Neuronal stem cell (in vitro differentiated cells): ENCODE measurements around the gene ZBTB2.

Source experiments
- DNase-seq: peaks from one replicate; pipeline ENCODE4 v3.0.0-alpha.2; 2013; ENCODE audit warnings: low spot score
- H2AFZ ChIP-seq: one replicate; pipeline ENCODE4 v1.6.1; 2013; ENCODE audit warnings: mild to moderate bottlenecking, low read length, inconsistent platforms
- H2AK5ac ChIP-seq: 2 replicates; pipeline ENCODE4 v1.6.1; 2013; ENCODE audit warnings: low read depth, mild to moderate bottlenecking, inconsistent platforms, low read length, moderate library complexity, mixed read lengths
- H2BK120ac ChIP-seq: 2 replicates; pipeline ENCODE4 v1.6.1; 2013; ENCODE audit warnings: low read depth, mild to moderate bottlenecking, inconsistent platforms, low read length, moderate library complexity, mixed read lengths
- H2BK12ac ChIP-seq: one replicate; pipeline ENCODE4 v1.6.1; 2013; ENCODE audit warnings: low read length, inconsistent platforms
- H2BK15ac ChIP-seq: 2 replicates; pipeline ENCODE4 v1.6.1; 2013; ENCODE audit warnings: mild to moderate bottlenecking, low read length, inconsistent platforms, mixed read lengths
- H2BK5ac ChIP-seq: one replicate; pipeline ENCODE4 v1.6.1; 2013; ENCODE audit warnings: inconsistent platforms, mild to moderate bottlenecking, low read length, moderate library complexity
- H3K14ac ChIP-seq: one replicate; pipeline ENCODE4 v1.6.1; 2013; ENCODE audit warnings: low read length, inconsistent platforms
- H3K18ac ChIP-seq: 2 replicates; pipeline ENCODE4 v1.6.1; 2013; ENCODE audit warnings: low read length, inconsistent platforms
- H3K23ac ChIP-seq: 2 replicates; pipeline ENCODE4 v1.6.1; 2013; ENCODE audit warnings: low read depth, mild to moderate bottlenecking, mixed read lengths, low read length, inconsistent platforms; ENCODE audit not compliant: poor library complexity
- H3K27ac ChIP-seq: replicated peaks from 3 replicates; pipeline ENCODE4 v1.5.1; 2013; ENCODE audit warnings: low read length, inconsistent platforms
- H3K27me3 ChIP-seq, 3 experiments: 2 replicates each; pipeline ENCODE4 v1.6.1; 2013; ENCODE audit warnings: low read length in 3 of 3, mild to moderate bottlenecking in 2 of 3, inconsistent platforms in 1 of 3, low read depth in 1 of 3, mixed read lengths in 1 of 3, moderate library complexity in 1 of 3; ENCODE audit not compliant: control insufficient read depth in 3 of 3, insufficient read depth in 3 of 3
- H3K36me3 ChIP-seq, 2 donors: replicated peaks in 1 of 2; 2 replicates each; pipeline ENCODE4 v1.6.1; 2013; ENCODE audit warnings: low read length in 2 of 2; ENCODE audit not compliant: control insufficient read depth in 2 of 2, insufficient read depth in 2 of 2
- H3K4ac ChIP-seq: 2 replicates; pipeline ENCODE4 v1.6.1; 2013; ENCODE audit warnings: inconsistent platforms, mild to moderate bottlenecking, low read length, moderate library complexity
- H3K4me1 ChIP-seq, 2 donors: 1 replicate in 1 of 2; 2 replicates in 1 of 2; pipeline ENCODE4 v1.6.1; 2013; ENCODE audit warnings: low read length in 2 of 2, low read depth in 1 of 2; ENCODE audit not compliant: control insufficient read depth in 2 of 2, insufficient read depth in 1 of 2
- H3K4me2 ChIP-seq: one replicate; pipeline ENCODE4 v1.6.1; 2013; ENCODE audit warnings: mild to moderate bottlenecking, low read length, inconsistent platforms; ENCODE audit not compliant: insufficient read depth, poor library complexity, severe bottlenecking
- H3K4me3 ChIP-seq, 2 donors: 2 replicates each; pipeline ENCODE4 v1.5.1; 2013; ENCODE audit warnings: low read length in 2 of 2, mild to moderate bottlenecking in 2 of 2, inconsistent platforms in 1 of 2, moderate library complexity in 1 of 2
- H3K79me1 ChIP-seq: one replicate; pipeline ENCODE4 v1.6.1; 2013; ENCODE audit warnings: low read depth, mild to moderate bottlenecking, inconsistent platforms, low read length, moderate library complexity
- H3K9ac ChIP-seq: one replicate; pipeline ENCODE4 v1.6.1; 2013; ENCODE audit warnings: mild to moderate bottlenecking, low read depth, low read length, inconsistent platforms; ENCODE audit not compliant: poor library complexity
- H3K9me3 ChIP-seq, 2 donors: replicated peaks in 1 of 2; 2 replicates each; pipeline versions ENCODE3 to v1.6.1; 2013; ENCODE audit warnings: low read length in 2 of 2, mild to moderate bottlenecking in 2 of 2, inconsistent platforms in 1 of 2, low read depth in 1 of 2, mixed read lengths in 1 of 2, moderate library complexity in 1 of 2; ENCODE audit not compliant: control insufficient read depth in 2 of 2, insufficient read depth in 1 of 2
- H4K8ac ChIP-seq: one replicate; pipeline ENCODE4 v1.6.1; 2013; ENCODE audit warnings: low read depth, mild to moderate bottlenecking, inconsistent platforms, low read length, moderate library complexity
- H4K91ac ChIP-seq: one replicate; pipeline ENCODE4 v1.6.1; 2013; ENCODE audit warnings: low read length, low read depth, mild to moderate bottlenecking, inconsistent platforms; ENCODE audit not compliant: poor library complexity
- WGBS, 2 donors: extraction: QIAGEN DNeasy Blood & Tissue Kit; methylation state at CpG; one replicate each; pipeline ENCODE4 v1.1.7; 2013; ENCODE audit warnings: missing lambda C conversion rate in 2 of 2, mixed read lengths in 1 of 2; ENCODE audit not compliant: insufficient read length in 2 of 2, insufficient replicate concordance in 1 of 2; ENCODE audit errors: extremely low coverage in 2 of 2; 5-methylcytosine and 5-hydroxymethylcytosine counted together

The ZBTB2 gene

GRCh38 chr6:151408858-151409257, 17.5 kb upstream of the ZBTB2 start:
- peaks cover 4 to 5% of the 10 kb centered on the region in 2 donors for H3K9me3 ChIP-seq
- no peak overlapping the region for H3K4ac ChIP-seq
- no peaks in the 10 kb centered on the region for H3K79me1 ChIP-seq
- no peak overlapping the region for H3K27ac ChIP-seq
- H3K9ac ChIP-seq = no peak overlapping the region
- H2AFZ ChIP-seq = no peak overlapping the region
- no peak overlapping the region for H2BK12ac ChIP-seq
- no peak overlapping the region for H2BK120ac ChIP-seq
- H3K18ac ChIP-seq = no peak overlapping the region
- no peak overlapping the region for H4K8ac ChIP-seq
- H3K27me3 ChIP-seq = no peaks in the 10 kb centered on the region
- no peaks in the 10 kb centered on the region for H3K4me1 ChIP-seq
- no CpG with 5 or more reads among the region's 2 CpGs for WGBS, 2 donors
- H4K91ac ChIP-seq = no peak overlapping the region
- H2AK5ac ChIP-seq = no peak overlapping the region
- no peak for DNase-seq
- peaks cover 21 to 96% of the 10 kb centered on the region in 2 donors for H3K36me3 ChIP-seq
- H2BK5ac ChIP-seq = no peak overlapping the region
- H3K4me2 ChIP-seq = no peak overlapping the region
- no peak overlapping the region for H3K4me3 ChIP-seq
- no peak overlapping the region for H3K23ac ChIP-seq
- no peak overlapping the region for H3K14ac ChIP-seq
- H2BK15ac ChIP-seq = no peak overlapping the region

- Histone ChIP-seq H2AFZ (no peak overlapping the region), H3K4me2 (no peak overlapping the region), H3K4ac (no peak overlapping the region), H3K27ac (no peak overlapping the region), H4K8ac (no peak overlapping the region), H3K27me3 (no peaks in the 10 kb centered on the region), H4K91ac (no peak overlapping the region), H3K18ac (no peak overlapping the region), H3K4me3 (no peak overlapping the region), H3K79me1 (no peaks in the 10 kb centered on the region), H3K14ac (no peak overlapping the region), H3K4me1 (no peaks in the 10 kb centered on the region), H3K9me3 (no peaks in the 10 kb centered on the region), H2BK120ac (no peak overlapping the region), H2BK12ac (no peak overlapping the region), H2BK15ac (no peak overlapping the region), H2AK5ac (no peak overlapping the region), H2BK5ac (no peak overlapping the region), H3K9ac (no peak overlapping the region), H3K36me3 (peaks cover 4 to 90% of the 10 kb centered on the region in 2 donors), H3K23ac (no peak overlapping the region)
- DNase-seq = no peak
- 100% methylated on average over 1 of the region's 4 CpGs; no CpG with 5 or more reads in 1 of the 2 donors for WGBS, 2 donors
These were observed 12.6 kb upstream of the ZBTB2 start for GRCh38 chr6:151403919-151404308.

GRCh38 chr6:151402228-151402627, 10.9 kb upstream of the ZBTB2 start:
- no peak overlapping the region for H2BK120ac ChIP-seq

GRCh38 chr6:151400473-151400872, 9.1 kb upstream of the ZBTB2 start:
- Histone ChIP-seq H3K27ac (no peak overlapping the region), H3K4me3 (no peak overlapping the region), H3K36me3 (peaks cover under 1 to 86% of the 10 kb centered on the region in 2 donors), H3K79me1 (peaks cover 2% of the 10 kb centered on the region), H3K9ac (no peak overlapping the region), H3K18ac (no peak overlapping the region), H3K9me3 (no peaks in the 10 kb centered on the region), H3K4ac (no peak overlapping the region), H2BK15ac (no peak overlapping the region), H3K4me2 (no peak overlapping the region), H3K27me3 (no peaks in the 10 kb centered on the region), H3K23ac (no peak overlapping the region), H2BK5ac (no peak overlapping the region), H2BK120ac (no peak overlapping the region), H4K91ac (no peak overlapping the region), H2AK5ac (no peak overlapping the region), H3K14ac (no peak overlapping the region), H3K4me1 (peaks cover 0 to under 1% of the 10 kb centered on the region in 2 donors), H2BK12ac (no peak overlapping the region), H4K8ac (no peak overlapping the region), H2AFZ (no peak overlapping the region)
- DNase-seq = no peak
- 100% methylated on average over 1 of the region's 6 CpGs; no CpG with 5 or more reads in 1 of the 2 donors for WGBS, 2 donors

More at GRCh38 chr6:151402228-151402627, 10.9 kb upstream of the ZBTB2 start:
- no peak overlapping the region for H4K8ac ChIP-seq
- WGBS, 2 donors = no CpG with 5 or more reads among the region's 1 CpG
- H4K91ac ChIP-seq = no peak overlapping the region
- H2BK5ac ChIP-seq = no peak overlapping the region
- no peaks in the 10 kb centered on the region for H3K27me3 ChIP-seq
- no peak overlapping the region for H3K4me3 ChIP-seq
- H2AK5ac ChIP-seq = no peak overlapping the region
- no peak overlapping the region for H3K27ac ChIP-seq
- no peaks in the 10 kb centered on the region for H3K79me1 ChIP-seq
- H3K4me2 ChIP-seq = no peak overlapping the region
- no peak overlapping the region for H3K23ac ChIP-seq
- no peaks in the 10 kb centered on the region for H3K9me3 ChIP-seq
- H2BK12ac ChIP-seq = no peak overlapping the region
- no peak overlapping the region for H3K18ac ChIP-seq
- H2BK15ac ChIP-seq = no peak overlapping the region
- H3K36me3 ChIP-seq = peaks cover 1 to 90% of the 10 kb centered on the region in 2 donors
- H3K9ac ChIP-seq = no peak overlapping the region
- no peaks in the 10 kb centered on the region for H3K4me1 ChIP-seq
- H2AFZ ChIP-seq = no peak overlapping the region
- no peak overlapping the region for H3K4ac ChIP-seq
- no peak overlapping the region for H3K14ac ChIP-seq
- no peak for DNase-seq
